Gastrocnemius medialis (tissue), 4 donors: ENCODE results near the gene ENTHD1. TPM values are rescaled to one million over a fixed set of nuclear protein-coding genes. Genes with fewer than 3 reads are reported as not detected.
"Not testable (repeated sequence)": the region's sequence is repeated elsewhere in the genome, so short reads cannot be mapped to it uniquely, and the experiment has no call there.

Experiments used
- ATAC-seq, 2 donors: fragments of 150-250 bp; one replicate each; pipeline ENCODE4 v1.9.1; 2016
- DNase-seq, 2 donors: peaks; one replicate each; pipeline ENCODE4 v3.0.0-alpha.2; 2019
- H3K27ac ChIP-seq, 4 donors: fragments of 200-600 bp; sonication (generic); 1 replicate in 1 of 4; 2 replicates in 3 of 4; pipeline ENCODE4 v1.5.1; 2016 to 2018; ENCODE audit warnings: mild to moderate bottlenecking in 2 of 4, moderate library complexity in 1 of 4
- H3K27me3 ChIP-seq, 3 donors: fragments of 200-600 bp; sonication (generic) in 2 of 3; 1 replicate in 1 of 3; 2 replicates in 2 of 3; pipeline versions ENCODE4 v1.5.1 to v1.6.0; 2016 to 2019; ENCODE audit warnings: mild to moderate bottlenecking in 1 of 3, moderate library complexity in 1 of 3
- H3K36me3 ChIP-seq, 2 donors: fragments of 200-600 bp; sonication (generic) in 1 of 2; one replicate each; pipeline ENCODE4 v1.5.1; 2017 to 2018
- H3K4me1 ChIP-seq, 2 donors: fragments of 200-600 bp; sonication (generic) in 1 of 2; one replicate each; pipeline ENCODE4 v1.5.1; 2016 to 2017; ENCODE audit warnings: mild to moderate bottlenecking in 2 of 2
- H3K4me3 ChIP-seq, 4 donors: fragments of 200-600 bp; sonication (generic) in 3 of 4; 1 replicate in 1 of 4; 2 replicates in 3 of 4; pipeline ENCODE4 v1.5.1; 2016 to 2019; ENCODE audit warnings: mild to moderate bottlenecking in 2 of 4
- H3K9me3 ChIP-seq, 3 donors: fragments of 200-600 bp; sonication (generic) in 2 of 3; 1 replicate in 1 of 3; 2 replicates in 2 of 3; pipeline ENCODE4 v1.5.1; 2016 to 2019
- POLR2A ChIP-seq, 2 donors: fragments of 450-650 bp; IDR thresholded peaks; one replicate each; pipeline ENCODE4 v1.6.1; 2017; ENCODE audit warnings: antibody characterized with exemption in 2 of 2, mild to moderate bottlenecking in 2 of 2, moderate library complexity in 2 of 2
- in situ Hi-C, 4 donors: fragments of 200-750 bp; cut with MboI; loops; one replicate each; pipeline versions ENCODE4 v1.15.0 to v1.8.0; 2017; ENCODE audit warnings: low sequenced_read_pairs in 4 of 4
- intact Hi-C: fragments of 100-400 bp; cut with DNase I; formaldehyde crosslinking; loops from one replicate; pipeline ENCODE4 v1.15.1; 2023; ENCODE audit warnings: low total_unique reads
- total RNA-seq, 4 donors: library from RNA; depleted of rRNA; stranded (reverse); fragments of >200 nt; gene quantifications; one replicate each; pipeline versions ENCODE4 v1.1.0 to v1.2.3, GENCODE V29; 2016
- TF ChIP-seq, protein P1 (sequence below), 5 experiments: fragments of 450-650 bp in 3 of 5; fragments of 200-600 bp in 2 of 5; sonication (generic) in 2 of 5; IDR thresholded peaks in 4 of 5; conservative IDR thresholded peaks in 1 of 5; 1 replicate in 4 of 5; 2 replicates in 1 of 5; pipeline ENCODE4 v1.5.1; 2016 to 2019; ENCODE audit warnings: antibody characterized with exemption in 5 of 5, mild to moderate bottlenecking in 3 of 5, moderate library complexity in 3 of 5

The ENTHD1 gene
- total RNA-seq, 4 donors from 2014 or later: not detected

DNA sequence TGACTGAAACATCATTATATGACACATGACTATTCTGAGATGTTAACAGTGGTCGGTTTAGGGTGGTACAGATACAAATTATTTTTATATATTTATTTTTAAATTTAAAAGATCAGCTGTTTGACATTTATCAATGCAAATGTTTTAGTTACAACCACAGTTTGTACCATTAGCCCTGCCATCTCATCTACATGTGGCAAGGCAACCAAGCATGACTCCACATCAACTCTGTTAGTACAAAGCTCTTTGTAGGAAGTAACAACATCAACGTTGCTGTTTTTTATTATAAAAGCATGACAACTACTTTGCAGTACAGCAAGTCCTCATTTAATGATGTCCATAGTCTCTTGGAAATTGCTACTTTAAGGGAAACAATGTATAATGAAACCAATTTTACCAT is 40.8 kb downstream of the ENTHD1 start:
- no peaks in the 10 kb centered on the region for H3K9me3 ChIP-seq
- H3K27me3 ChIP-seq: no peaks in the 10 kb centered on the region
- no peak for DNase-seq
- no peaks in the 10 kb centered on the region for H3K4me1 ChIP-seq
- no peak for ATAC-seq
- no peak overlapping the region for H3K4me3 ChIP-seq
- no peaks in the 10 kb centered on the region for H3K36me3 ChIP-seq
- in situ Hi-C loops (no loop called here), intact Hi-C loops (no loop called here)
- no peak overlapping the region for H3K27ac ChIP-seq
- no peak for TF ChIP-seq POLR2A (IDR thresholded peaks at IDR 0.05)
- TF ChIP-seq, protein P1, sequence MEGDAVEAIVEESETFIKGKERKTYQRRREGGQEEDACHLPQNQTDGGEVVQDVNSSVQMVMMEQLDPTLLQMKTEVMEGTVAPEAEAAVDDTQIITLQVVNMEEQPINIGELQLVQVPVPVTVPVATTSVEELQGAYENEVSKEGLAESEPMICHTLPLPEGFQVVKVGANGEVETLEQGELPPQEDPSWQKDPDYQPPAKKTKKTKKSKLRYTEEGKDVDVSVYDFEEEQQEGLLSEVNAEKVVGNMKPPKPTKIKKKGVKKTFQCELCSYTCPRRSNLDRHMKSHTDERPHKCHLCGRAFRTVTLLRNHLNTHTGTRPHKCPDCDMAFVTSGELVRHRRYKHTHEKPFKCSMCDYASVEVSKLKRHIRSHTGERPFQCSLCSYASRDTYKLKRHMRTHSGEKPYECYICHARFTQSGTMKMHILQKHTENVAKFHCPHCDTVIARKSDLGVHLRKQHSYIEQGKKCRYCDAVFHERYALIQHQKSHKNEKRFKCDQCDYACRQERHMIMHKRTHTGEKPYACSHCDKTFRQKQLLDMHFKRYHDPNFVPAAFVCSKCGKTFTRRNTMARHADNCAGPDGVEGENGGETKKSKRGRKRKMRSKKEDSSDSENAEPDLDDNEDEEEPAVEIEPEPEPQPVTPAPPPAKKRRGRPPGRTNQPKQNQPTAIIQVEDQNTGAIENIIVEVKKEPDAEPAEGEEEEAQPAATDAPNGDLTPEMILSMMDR (IDR thresholded peaks at IDR 0.05 in 4 of 5, conservative IDR thresholded peaks at IDR 0.05 in 1 of 5): no peak

DNA sequence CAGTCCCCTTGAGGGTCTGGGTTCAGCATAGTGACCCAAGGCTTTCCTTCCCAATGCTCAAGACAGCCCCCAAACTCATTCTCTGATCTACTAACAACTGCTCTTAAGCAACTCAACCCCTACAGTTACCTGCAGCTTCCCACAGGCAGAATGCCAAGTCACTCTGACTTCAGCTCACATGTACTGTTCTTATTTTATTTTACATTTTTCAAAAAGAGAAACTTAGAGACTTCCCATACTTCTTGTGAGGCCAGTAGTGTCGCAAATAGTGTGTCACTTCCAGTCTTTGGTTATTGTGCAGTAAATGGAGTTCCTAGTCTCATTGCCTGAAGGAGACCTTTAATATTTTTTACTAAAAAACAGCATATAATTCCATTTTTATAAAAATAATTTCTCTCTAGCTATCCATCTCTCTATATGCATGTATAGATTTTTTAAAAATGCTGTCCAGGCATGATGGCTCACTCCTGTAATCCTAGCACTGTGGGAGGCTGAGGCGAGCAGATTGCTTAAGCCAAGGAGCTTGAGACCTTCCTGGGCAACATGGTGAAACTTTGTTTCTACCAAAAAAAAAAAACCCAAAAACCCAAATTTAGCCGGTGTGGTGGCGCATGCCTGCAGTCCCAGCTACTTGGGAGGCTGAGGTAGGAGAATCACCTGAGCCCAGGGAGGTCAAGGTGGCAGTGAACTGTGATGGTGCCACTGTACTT is 41.8 kb downstream of the ENTHD1 start:
- H3K36me3 ChIP-seq: no peaks in the 10 kb centered on the region
- DNase-seq: no peak
- ATAC-seq: no peak
- H3K4me3 ChIP-seq: no peak overlapping the region
- intact Hi-C loops: no loop called here
- H3K27ac ChIP-seq: no peak overlapping the region
- no peaks in the 10 kb centered on the region for H3K27me3 ChIP-seq
- H3K9me3 ChIP-seq: no peaks in the 10 kb centered on the region
- H3K4me1 ChIP-seq: no peaks in the 10 kb centered on the region
- TF ChIP-seq, protein P1 (IDR thresholded peaks at IDR 0.05 in 4 of 5, conservative IDR thresholded peaks at IDR 0.05 in 1 of 5): no peak
- no peak for TF ChIP-seq POLR2A (IDR thresholded peaks at IDR 0.05)
- in situ Hi-C loops: no loop called here

DNA sequence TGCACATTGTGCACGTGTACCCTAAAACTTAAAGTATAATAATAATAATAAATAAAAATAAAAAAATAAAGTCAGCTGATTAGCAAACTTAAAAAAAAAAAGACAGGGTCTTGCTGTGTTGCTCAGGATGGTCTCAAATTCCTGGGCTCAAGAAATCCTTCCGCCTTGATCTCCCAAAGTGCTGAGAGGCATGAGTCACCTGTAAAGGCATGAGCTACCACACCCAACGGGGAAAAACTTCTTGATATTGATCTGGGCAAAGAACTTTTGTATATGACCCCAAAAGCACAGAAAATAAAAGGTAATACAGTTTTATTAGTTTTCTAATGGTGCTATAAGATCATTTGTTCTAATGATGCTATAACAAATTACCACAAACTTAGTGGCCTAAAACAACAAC is 46.1 kb downstream of the ENTHD1 start:
- intact Hi-C loops (no loop called here), in situ Hi-C loops (no loop called here)
- no peak for ATAC-seq
- Histone ChIP-seq H3K36me3 (no peaks in the 10 kb centered on the region), H3K27me3 (no peaks in the 10 kb centered on the region), H3K4me3 (no peak overlapping the region), H3K9me3 (no peaks in the 10 kb centered on the region), H3K27ac (no peak overlapping the region), H3K4me1 (no peaks in the 10 kb centered on the region)
- DNase-seq: no peak
- no peak for TF ChIP-seq POLR2A (IDR thresholded peaks at IDR 0.05)
- TF ChIP-seq, protein P1 (IDR thresholded peaks at IDR 0.05 in 4 of 5, conservative IDR thresholded peaks at IDR 0.05 in 1 of 5): no peak

DNA sequence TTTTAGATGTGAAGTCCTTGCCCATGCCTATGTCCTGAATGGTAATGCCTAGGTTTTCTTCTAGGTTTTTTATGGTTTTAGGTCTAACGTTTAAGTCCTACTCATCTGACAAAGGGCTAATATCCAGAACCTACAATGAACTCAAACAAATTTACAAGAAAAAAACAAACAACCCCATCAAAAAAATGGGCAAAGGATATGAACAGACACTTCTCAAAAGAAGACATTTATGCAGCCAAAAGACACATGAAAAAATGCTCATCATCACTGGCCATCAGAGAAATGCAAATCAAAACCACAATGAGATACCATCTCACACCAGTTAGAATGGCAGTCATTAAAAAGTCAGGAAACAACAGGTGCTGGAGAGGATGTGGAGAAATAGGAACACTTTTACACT is 47.0 kb downstream of the ENTHD1 start:
- H3K36me3 ChIP-seq, H3K27me3 ChIP-seq, H3K27ac ChIP-seq, H3K9me3 ChIP-seq, H3K4me3 ChIP-seq, ATAC-seq, H3K4me1 ChIP-seq, DNase-seq, in situ Hi-C loops, intact Hi-C loops: not testable (repeated sequence)

DNA sequence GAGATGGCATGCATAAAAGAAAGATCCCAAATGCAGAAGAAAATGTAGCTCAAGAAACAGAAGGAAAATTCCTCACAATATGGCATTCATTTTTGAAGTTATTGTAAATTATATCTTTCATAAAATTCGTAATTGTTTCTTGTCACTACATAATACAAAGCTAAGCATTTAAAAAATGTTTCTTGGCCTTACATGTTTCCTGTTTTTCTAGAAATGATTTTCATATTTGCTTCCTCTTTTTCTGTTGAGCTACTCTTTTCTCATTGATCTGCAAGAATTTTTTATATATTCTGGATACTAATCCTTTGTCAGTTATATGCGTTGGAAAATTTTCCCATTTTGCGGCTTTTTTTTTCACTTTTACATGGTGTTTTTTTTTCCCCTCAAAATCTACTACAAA is 48.0 kb downstream of the ENTHD1 start:
- Histone ChIP-seq H3K4me3 (no peak overlapping the region), H3K9me3 (no peaks in the 10 kb centered on the region), H3K36me3 (no peaks in the 10 kb centered on the region), H3K27ac (no peak overlapping the region), H3K27me3 (no peaks in the 10 kb centered on the region), H3K4me1 (no peaks in the 10 kb centered on the region)
- DNase-seq: no peak
- ATAC-seq: no peak
- intact Hi-C loops (no loop called here), in situ Hi-C loops (no loop called here)
- TF ChIP-seq, protein P1 (IDR thresholded peaks at IDR 0.05 in 4 of 5, conservative IDR thresholded peaks at IDR 0.05 in 1 of 5): no peak
- TF ChIP-seq POLR2A (IDR thresholded peaks at IDR 0.05): no peak
